ENCODE results near the gene OR10G6.
"Not testable (repeated sequence)": the region's sequence is repeated elsewhere in the genome, so short reads cannot be mapped to it uniquely, and the experiment has no call there.

OR10G6 gene

DNA sequence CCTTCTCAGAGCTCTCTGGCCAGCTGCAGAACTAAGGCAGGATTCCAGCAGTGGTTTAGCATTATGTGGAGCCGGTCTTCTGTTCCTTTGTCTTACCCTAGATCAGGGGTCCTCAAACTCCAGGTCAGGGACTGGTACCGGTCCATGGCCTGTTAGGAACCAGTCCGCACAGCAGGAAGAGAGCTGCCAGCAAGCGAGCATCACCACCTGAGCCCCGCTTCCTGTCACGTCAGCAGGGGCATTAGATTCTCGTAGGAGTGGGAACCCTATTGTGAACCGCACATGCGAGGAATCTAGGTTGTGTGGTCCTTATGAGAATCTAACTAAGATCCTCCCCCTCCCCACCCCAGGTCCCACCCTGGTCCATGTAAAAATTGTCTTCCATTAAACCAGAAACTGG, 44.6 kb upstream of the OR10G6 start:
- Histone ChIP-seq H3K9me2 (replicated peaks; ENCODE audit: control insufficient read depth, low read length) (no peaks in the 10 kb centered on the region), H3K79me2 (ENCODE audit: control insufficient read depth, low read length) (no peaks in the 10 kb centered on the region), H3K9me3 (ENCODE audit: control insufficient read depth, insufficient read depth, low read length) (no peaks in the 10 kb centered on the region), H3K4me3 (ENCODE audit: low read length) (no peak overlapping the region), H3K36me3 (ENCODE audit: control insufficient read depth, low read length) (no peaks in the 10 kb centered on the region), H3K27ac (ENCODE audit: low read depth, low read length) (no peak overlapping the region), H3F3A (ENCODE audit: control insufficient read depth, insufficient read depth) (no peaks in the 10 kb centered on the region), H4K20me1 (ENCODE audit: control insufficient read depth, insufficient read depth, low read depth, low read length) (no peaks in the 10 kb centered on the region), H3K27me3 (ENCODE audit: control insufficient read depth, low read length) (no peaks in the 10 kb centered on the region), H3K4me1 (ENCODE audit: control insufficient read depth, low read length) (no peaks in the 10 kb centered on the region), H3K4me2 (ENCODE audit: low read length) (no peak overlapping the region)
- TF ChIP-seq, protein P1, sequence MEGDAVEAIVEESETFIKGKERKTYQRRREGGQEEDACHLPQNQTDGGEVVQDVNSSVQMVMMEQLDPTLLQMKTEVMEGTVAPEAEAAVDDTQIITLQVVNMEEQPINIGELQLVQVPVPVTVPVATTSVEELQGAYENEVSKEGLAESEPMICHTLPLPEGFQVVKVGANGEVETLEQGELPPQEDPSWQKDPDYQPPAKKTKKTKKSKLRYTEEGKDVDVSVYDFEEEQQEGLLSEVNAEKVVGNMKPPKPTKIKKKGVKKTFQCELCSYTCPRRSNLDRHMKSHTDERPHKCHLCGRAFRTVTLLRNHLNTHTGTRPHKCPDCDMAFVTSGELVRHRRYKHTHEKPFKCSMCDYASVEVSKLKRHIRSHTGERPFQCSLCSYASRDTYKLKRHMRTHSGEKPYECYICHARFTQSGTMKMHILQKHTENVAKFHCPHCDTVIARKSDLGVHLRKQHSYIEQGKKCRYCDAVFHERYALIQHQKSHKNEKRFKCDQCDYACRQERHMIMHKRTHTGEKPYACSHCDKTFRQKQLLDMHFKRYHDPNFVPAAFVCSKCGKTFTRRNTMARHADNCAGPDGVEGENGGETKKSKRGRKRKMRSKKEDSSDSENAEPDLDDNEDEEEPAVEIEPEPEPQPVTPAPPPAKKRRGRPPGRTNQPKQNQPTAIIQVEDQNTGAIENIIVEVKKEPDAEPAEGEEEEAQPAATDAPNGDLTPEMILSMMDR (IDR thresholded peaks at IDR 0.05; ENCODE audit: low read depth, low read length, poor library complexity, severe bottlenecking): no peak
- TF ChIP-seq EZH2phosphoT487 (IDR thresholded peaks at IDR 0.05; ENCODE audit: borderline replicate concordance, low read length): no peak

DNA sequence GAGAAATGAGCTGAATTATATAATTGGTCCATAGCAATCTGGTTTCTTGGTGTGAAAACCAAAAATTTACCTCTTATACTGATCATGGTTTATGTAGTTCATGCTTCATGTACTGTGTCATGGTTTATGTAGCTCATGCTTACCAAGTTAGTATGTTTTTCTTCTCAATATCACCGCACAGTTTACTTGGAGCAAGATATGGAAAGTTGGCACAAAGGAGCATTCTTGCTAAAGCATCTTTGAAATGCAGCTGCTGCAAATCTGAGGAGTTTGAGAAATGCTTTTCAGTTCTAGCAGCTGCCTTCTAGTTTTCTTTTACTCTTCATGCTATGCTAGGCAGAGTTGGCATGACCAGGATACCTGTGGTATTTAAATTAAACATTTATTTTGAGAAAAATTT, 41.7 kb upstream of the OR10G6 start:
- Histone ChIP-seq H3K36me3 (ENCODE audit: control insufficient read depth, low read length) (no peaks in the 10 kb centered on the region), H3K79me2 (ENCODE audit: control insufficient read depth, low read length) (no peaks in the 10 kb centered on the region), H3K4me2 (ENCODE audit: low read length) (no peak overlapping the region), H3F3A (ENCODE audit: control insufficient read depth, insufficient read depth) (no peaks in the 10 kb centered on the region), H3K27ac (ENCODE audit: low read depth, low read length) (no peak overlapping the region), H3K9me2 (replicated peaks; ENCODE audit: control insufficient read depth, low read length) (no peaks in the 10 kb centered on the region), H3K4me1 (ENCODE audit: control insufficient read depth, low read length) (no peaks in the 10 kb centered on the region), H3K9me3 (ENCODE audit: control insufficient read depth, insufficient read depth, low read length) (no peaks in the 10 kb centered on the region), H3K4me3 (ENCODE audit: low read length) (no peak overlapping the region), H4K20me1 (ENCODE audit: control insufficient read depth, insufficient read depth, low read depth, low read length) (no peaks in the 10 kb centered on the region), H3K27me3 (ENCODE audit: control insufficient read depth, low read length) (no peaks in the 10 kb centered on the region)
- no peak for TF ChIP-seq EZH2phosphoT487 (IDR thresholded peaks at IDR 0.05; ENCODE audit: borderline replicate concordance, low read length)
- TF ChIP-seq, protein P1 (IDR thresholded peaks at IDR 0.05; ENCODE audit: low read depth, low read length, poor library complexity, severe bottlenecking): no peak

DNA sequence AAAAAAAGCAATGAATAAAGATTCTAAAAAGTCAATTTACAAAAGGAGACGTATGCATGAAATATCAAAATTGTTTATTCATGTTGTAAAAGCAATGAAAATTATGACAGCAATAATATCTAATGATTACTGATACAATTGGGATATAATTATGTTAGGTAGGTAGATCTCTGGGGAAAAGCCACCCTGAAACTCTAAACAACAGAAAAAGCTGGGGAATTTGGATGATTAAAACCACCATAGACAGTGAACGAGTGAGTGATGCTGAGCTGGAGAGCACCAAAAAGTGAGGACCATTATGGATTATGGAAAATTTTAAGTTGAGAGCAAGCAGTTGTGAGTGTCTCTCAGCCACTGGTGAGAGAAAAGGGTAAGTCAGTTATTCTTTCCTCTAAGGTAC, 31.5 kb upstream of the OR10G6 start, which contains the start of gene OR10G8:
TSS of gene OR10G8 (plus strand) at position 301 of the 400 bp plus-strand sequence. CDS start 2,825 bp downstream, outside the sequence.
- Histone ChIP-seq H4K20me1 (ENCODE audit: control insufficient read depth, insufficient read depth, low read depth, low read length) (no peaks in the 10 kb centered on the region), H3K4me3 (ENCODE audit: low read length) (no peak within 1 kb of the TSS), H3K27me3 (ENCODE audit: control insufficient read depth, low read length) (no peaks in the 10 kb centered on the region), H3K4me2 (ENCODE audit: low read length) (no peak within 1 kb of the TSS), H3K9me3 (ENCODE audit: control insufficient read depth, insufficient read depth, low read length) (no peaks in the 10 kb centered on the region), H3K4me1 (ENCODE audit: control insufficient read depth, low read length) (no peaks in the 10 kb centered on the region), H3F3A (ENCODE audit: control insufficient read depth, insufficient read depth) (no peaks in the 10 kb centered on the region), H3K9me2 (replicated peaks; ENCODE audit: control insufficient read depth, low read length) (no peaks in the 10 kb centered on the region), H3K36me3 (ENCODE audit: control insufficient read depth, low read length) (no peaks in the 10 kb centered on the region), H3K27ac (ENCODE audit: low read depth, low read length) (no peak within 1 kb of the TSS), H3K79me2 (ENCODE audit: control insufficient read depth, low read length) (no peaks in the 10 kb centered on the region)
- no peak for TF ChIP-seq EZH2phosphoT487 (IDR thresholded peaks at IDR 0.05; ENCODE audit: borderline replicate concordance, low read length)
- TF ChIP-seq, protein P1 (IDR thresholded peaks at IDR 0.05; ENCODE audit: low read depth, low read length, poor library complexity, severe bottlenecking): no peak

DNA sequence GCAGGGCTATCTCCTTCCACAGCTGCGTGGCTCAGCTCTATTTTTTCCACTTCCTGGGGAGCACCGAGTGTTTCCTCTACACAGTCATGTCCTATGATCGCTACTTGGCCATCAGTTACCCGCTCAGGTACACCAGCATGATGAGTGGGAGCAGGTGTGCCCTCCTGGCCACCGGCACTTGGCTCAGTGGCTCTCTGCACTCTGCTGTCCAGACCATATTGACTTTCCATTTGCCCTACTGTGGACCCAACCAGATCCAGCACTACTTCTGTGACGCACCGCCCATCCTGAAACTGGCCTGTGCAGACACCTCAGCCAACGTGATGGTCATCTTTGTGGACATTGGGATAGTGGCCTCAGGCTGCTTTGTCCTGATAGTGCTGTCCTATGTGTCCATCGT, 20.9 kb upstream of the OR10G6 start:
- H4K20me1 ChIP-seq (ENCODE audit: control insufficient read depth, insufficient read depth, low read depth, low read length); H3K4me2 ChIP-seq (ENCODE audit: low read length); H3K9me2 ChIP-seq (replicated peaks; ENCODE audit: control insufficient read depth, low read length): not testable (repeated sequence)

More for the DNA sequence above, 20.9 kb upstream of the OR10G6 start:
- H3F3A ChIP-seq (ENCODE audit: control insufficient read depth, insufficient read depth); H3K9me3 ChIP-seq (ENCODE audit: control insufficient read depth, insufficient read depth, low read length); H3K27me3 ChIP-seq (ENCODE audit: control insufficient read depth, low read length); H3K27ac ChIP-seq (ENCODE audit: low read depth, low read length); H3K36me3 ChIP-seq (ENCODE audit: control insufficient read depth, low read length); H3K79me2 ChIP-seq (ENCODE audit: control insufficient read depth, low read length); H3K4me1 ChIP-seq (ENCODE audit: control insufficient read depth, low read length); H3K4me3 ChIP-seq (ENCODE audit: low read length): not testable (repeated sequence)
